LNCaP clone FGC (cell line): ENCODE results near the gene CAST.
"Not testable (repeated sequence)": the region's sequence is repeated elsewhere in the genome, so short reads cannot be mapped to it uniquely, and the experiment has no call there.

Source experiments
- DNase-seq: peaks from one replicate; pipeline ENCODE4 v3.0.0-alpha.2; 2011; ENCODE audit warnings: low read depth
- H3K4me3 ChIP-seq: 2 replicates; pipeline ENCODE4 v1.5.1; 2011; ENCODE audit warnings: mild to moderate bottlenecking, low read depth, low read length, control low read depth
- CTCF ChIP-seq: IDR thresholded peaks from 2 replicates; pipeline ENCODE4 v1.5.1; 2012; ENCODE audit warnings: mild to moderate bottlenecking; ENCODE audit not compliant: control insufficient read depth, insufficient read depth; ENCODE audit errors: extremely low read depth

Gene CAST

GRCh38 chr5:96789794-96790330, 127.7 kb downstream of the CAST start:
- no peak for TF ChIP-seq CTCF
- no peak for DNase-seq
- no peak overlapping the region for H3K4me3 ChIP-seq

DNA sequence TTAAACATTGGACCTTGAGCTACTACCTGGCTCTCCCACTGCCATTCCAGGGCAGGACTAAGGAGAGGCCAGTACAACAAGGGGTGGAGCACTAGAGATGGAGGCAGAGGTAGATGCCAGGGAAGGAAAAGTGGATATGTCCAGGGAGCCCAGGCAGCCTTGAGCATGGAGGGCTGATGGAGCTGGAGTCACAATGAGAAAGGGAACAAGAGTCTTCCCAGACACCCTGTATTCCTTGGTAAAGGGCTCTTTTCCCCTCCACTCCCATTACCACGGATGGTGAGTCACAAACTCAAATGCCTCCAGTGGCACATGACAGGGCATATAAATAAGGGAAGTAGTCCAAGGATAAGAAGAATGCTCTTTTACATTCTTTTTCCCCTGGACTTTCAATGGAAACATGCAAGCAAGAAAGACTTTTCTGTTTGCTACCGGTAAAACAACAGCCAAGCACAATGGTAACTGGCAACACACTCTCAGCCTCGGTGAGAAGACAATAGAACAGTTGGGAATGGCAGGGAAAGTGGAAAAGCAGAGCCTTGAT, 128.9 kb downstream of the CAST start:
- TF ChIP-seq CTCF = no peak
- H3K4me3 ChIP-seq = no peak overlapping the region
- DNase-seq = no peak

- no peak for DNase-seq
- no peak for TF ChIP-seq CTCF
- H3K4me3 ChIP-seq = no peak overlapping the region
Observed at GRCh38 chr5:96794757-96795156, 132.6 kb downstream of the CAST start.

DNA sequence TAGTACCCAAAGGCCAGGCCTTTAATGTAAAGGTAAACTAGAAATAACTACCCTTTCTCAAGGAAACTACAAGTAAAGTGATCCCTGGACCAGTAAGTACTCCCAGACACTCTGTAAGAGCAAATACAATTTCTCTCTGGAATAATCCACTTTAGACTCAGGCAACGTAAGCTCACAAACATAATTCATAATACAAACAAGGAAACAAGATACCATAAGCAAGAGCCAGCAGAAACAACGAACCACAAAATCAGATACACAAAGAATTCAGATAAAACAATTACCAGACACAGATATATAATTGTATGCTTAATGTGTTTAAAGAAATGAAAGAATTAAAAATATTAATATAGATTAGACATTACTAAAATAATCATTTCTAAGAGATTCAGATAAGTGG, 133.4 kb downstream of the CAST start:
- no peak for TF ChIP-seq CTCF
- no peak overlapping the region for H3K4me3 ChIP-seq
- DNase-seq = no peak

GRCh38 chr5:96796434-96796833, 134.3 kb downstream of the CAST start:
- TF ChIP-seq CTCF = no peak
- H3K4me3 ChIP-seq = no peak overlapping the region
- no peak for DNase-seq

DNA sequence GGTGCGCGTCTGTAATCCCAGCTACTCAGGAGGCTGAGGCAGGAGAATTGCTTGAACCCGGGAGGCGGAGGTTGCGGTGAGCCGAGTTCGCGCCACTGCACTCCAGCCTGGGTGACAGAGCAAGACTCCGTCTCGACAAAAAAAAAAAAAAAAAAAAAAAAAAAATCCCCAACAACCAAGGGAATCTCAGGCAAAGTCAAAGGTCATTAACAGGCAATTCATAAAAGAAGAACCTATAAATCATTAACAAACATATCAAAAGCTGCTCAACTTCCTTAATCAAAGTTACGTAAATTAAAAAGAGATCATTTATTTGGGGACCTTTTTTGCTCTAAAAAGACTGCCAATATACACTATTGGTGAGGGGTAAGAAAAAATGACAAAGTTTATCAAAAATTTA, 139.5 kb downstream of the CAST start:
- DNase-seq, H3K4me3 ChIP-seq: not testable (repeated sequence)

DNA sequence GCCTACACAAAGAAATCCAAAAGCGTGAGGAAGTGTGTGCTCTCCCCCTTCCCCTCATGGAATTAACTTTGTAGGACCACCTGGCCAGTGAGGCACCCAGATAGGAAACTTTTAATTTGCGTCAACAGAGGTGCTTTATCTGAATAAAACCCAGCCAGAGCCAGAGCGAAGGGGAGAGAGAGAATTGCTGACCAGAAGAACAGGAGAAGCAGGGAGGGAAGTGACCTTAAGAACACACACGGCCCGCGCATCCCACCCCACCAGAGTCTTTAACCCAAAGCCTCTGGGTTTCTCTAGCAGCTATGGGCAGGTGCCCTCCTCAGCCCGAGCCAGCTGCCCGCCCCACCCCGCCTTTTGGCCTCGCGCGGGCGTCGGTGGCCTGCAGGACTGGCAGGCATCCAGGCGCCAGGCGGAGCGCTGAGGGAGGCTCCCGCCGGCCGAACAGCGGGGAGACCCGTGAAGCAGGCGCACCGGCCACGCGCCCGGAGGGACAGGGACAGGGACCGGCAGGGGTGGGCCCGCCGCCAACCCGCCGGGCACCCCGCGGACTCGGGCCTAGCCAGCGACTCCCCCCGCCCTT, 145.0 kb downstream of the CAST start:
- peak overlapping the region; percentile 71 for H3K4me3 ChIP-seq
- TF ChIP-seq CTCF = no peak
- no peak for DNase-seq
